GM12878 (cell line): ENCODE data around the gene TAF4. TPM values are rescaled to one million over a fixed set of nuclear protein-coding genes. Genes with fewer than 3 reads are reported as not detected.

Experiments
- ATAC-seq: fragments of 200-7000 bp; cut with Tn5 transposase; 3 replicates; pipeline ENCODE4 v1.9.1; 2020; ENCODE audit warnings: mild to moderate bottlenecking, moderate library complexity
- BruUV-seq: library from RNA; stranded (reverse); fragments of 400-500 nt; replicated peaks from 2 replicates; lab custom pipeline; 2021; lab: Mats Ljungman, UMichigan
- CTCF ChIA-PET: fragments of 300-600 bp; sonication (Branson Sonifier 250); formaldehyde crosslinking; extraction: SDS; loops from one replicate; lab custom pipeline; 2021; ENCODE audit warnings: inconsistent platforms; lab: Yijun Ruan, JAX
- POLR2A ChIA-PET: fragments of 350-600 bp; formaldehyde crosslinking; extraction: SDS; loops from one replicate; lab custom pipeline; 2021; ENCODE audit warnings: inconsistent platforms; lab: Charles Lee
- RAD21 ChIA-PET: fragments of 300-600 bp; sonication (Branson Sonifier 250); formaldehyde crosslinking; loops from one replicate; lab custom pipeline; 2023; ENCODE audit warnings: antibody characterized with exemption; ENCODE audit not compliant: unreplicated experiment; lab: Charles Lee
- SMC1A ChIA-PET: fragments of 300-600 bp; sonication (Branson Sonifier 250); formaldehyde crosslinking; loops from one replicate; lab custom pipeline; 2023; ENCODE audit not compliant: unreplicated experiment, uncharacterized antibody; lab: Charles Lee
- DNase-seq: peaks from one replicate; pipeline ENCODE4 v3.0.0-alpha.2; 2011; ENCODE audit warnings: low read depth, low spot score
- FAIRE-seq: peaks from 3 replicates; lab custom pipeline; 2011; peaks lifted over from hg19 to GRCh38; lab: Jason Lieb, UNC
- H2AFZ ChIP-seq: 2 replicates; pipeline ENCODE4 v1.6.0; 2011; ENCODE audit warnings: low read depth, low read length, control low read depth; ENCODE audit not compliant: control insufficient read depth
- H3K27ac ChIP-seq: 2 replicates; pipeline ENCODE4 v1.5.1; 2011; ENCODE audit warnings: control low read depth; ENCODE audit not compliant: control insufficient read depth, insufficient read depth
- H3K27me3 ChIP-seq, 2 experiments: replicated peaks in 1 of 2; 2 replicates each; pipeline versions ENCODE4 v1.6.0 to v1.6.1; 2011; ENCODE audit warnings: low read length in 1 of 2; ENCODE audit not compliant: control insufficient read depth in 2 of 2, insufficient read depth in 2 of 2
- H3K36me3 ChIP-seq, 2 experiments: 2 replicates each; pipeline ENCODE4 v1.5.1; 2011; ENCODE audit warnings: low read length in 1 of 2; ENCODE audit not compliant: control insufficient read depth in 2 of 2, insufficient read depth in 2 of 2
- H3K4me1 ChIP-seq: 2 replicates; pipeline ENCODE4 v1.6.1; 2011; ENCODE audit warnings: mild to moderate bottlenecking, low read length, moderate library complexity, mixed read lengths; ENCODE audit not compliant: control insufficient read depth, insufficient read depth
- H3K4me2 ChIP-seq: 2 replicates; pipeline ENCODE4 v1.6.0; 2011; ENCODE audit warnings: control low read depth; ENCODE audit not compliant: control insufficient read depth, insufficient read depth
- H3K4me3 ChIP-seq: fragments of 200-600 bp; sonication (generic); 2 replicates; pipeline ENCODE4 v1.5.1; 2016
- H3K79me2 ChIP-seq: 2 replicates; pipeline ENCODE4 v1.6.0; 2011; ENCODE audit warnings: low read length; ENCODE audit not compliant: control insufficient read depth, insufficient read depth
- H3K9ac ChIP-seq: 2 replicates; pipeline ENCODE4 v1.8.0; 2011; ENCODE audit warnings: low read length, control low read depth, mixed read lengths; ENCODE audit not compliant: control insufficient read depth, insufficient read depth
- H3K9me3 ChIP-seq: replicated peaks from 3 replicates; pipeline ENCODE4 v1.5.1; 2011; ENCODE audit warnings: mild to moderate bottlenecking, low read length; ENCODE audit not compliant: control insufficient read depth, insufficient read depth
- H4K20me1 ChIP-seq: 2 replicates; pipeline ENCODE4 v1.6.0; 2011; ENCODE audit not compliant: control insufficient read depth, insufficient read depth
- LARP7 ChIP-seq: fragments of 450-650 bp; IDR thresholded peaks from 2 replicates; pipeline ENCODE4 v1.6.1; 2017; ENCODE audit warnings: mild to moderate bottlenecking
- MEF2B ChIP-seq: fragments of 450-650 bp; IDR thresholded peaks from 2 replicates; pipeline ENCODE4 v1.6.1; 2018; ENCODE audit warnings: mild to moderate bottlenecking, moderate library complexity; ENCODE audit not compliant: partially characterized antibody, poor library complexity, severe bottlenecking
- NR2F1 ChIP-seq: fragments of 450-650 bp; conservative IDR thresholded peaks from 2 replicates; pipeline ENCODE4 v1.6.1; 2017; ENCODE audit warnings: mild to moderate bottlenecking
- PAX8 ChIP-seq: fragments of 450-650 bp; IDR thresholded peaks from 2 replicates; pipeline ENCODE4 v1.6.1; 2017; ENCODE audit warnings: mild to moderate bottlenecking, moderate library complexity
- PML ChIP-seq: IDR thresholded peaks from 2 replicates; pipeline ENCODE4 v1.6.1; 2012; ENCODE audit warnings: low read length, inconsistent platforms
- POLR2AphosphoS5 ChIP-seq: IDR thresholded peaks from 2 replicates; pipeline ENCODE4 v1.6.1; 2011; ENCODE audit warnings: mild to moderate bottlenecking, low read length, inconsistent platforms
- RAD21 ChIP-seq: IDR thresholded peaks from 2 replicates; pipeline ENCODE4 v1.6.1; 2011; ENCODE audit warnings: mild to moderate bottlenecking, low read depth, low read length, moderate library complexity; ENCODE audit not compliant: insufficient read depth
- RB1 ChIP-seq: fragments of 450-650 bp; formaldehyde crosslinking; IDR thresholded peaks from 2 replicates; pipeline ENCODE4 v1.6.1; 2017; ENCODE audit warnings: mild to moderate bottlenecking, borderline replicate concordance
- SREBF2 ChIP-seq: IDR thresholded peaks from 2 replicates; pipeline ENCODE4 v1.6.1; 2012; ENCODE audit warnings: mild to moderate bottlenecking, low read length
- YBX1 ChIP-seq: fragments of 450-650 bp; IDR thresholded peaks from 2 replicates; pipeline ENCODE4 v1.6.1; 2016; ENCODE audit warnings: antibody characterized with exemption
- ZZZ3 ChIP-seq: IDR thresholded peaks from 2 replicates; pipeline ENCODE4 v1.6.1; 2011; ENCODE audit warnings: low read depth; ENCODE audit not compliant: control insufficient read depth, insufficient read length
- WGBS: methylation state at CpG from one replicate; pipeline ENCODE4 v1.1.6; 2016; ENCODE audit warnings: low lambda C conversion rate; ENCODE audit not compliant: insufficient replicate concordance, insufficient coverage; ENCODE audit errors: missing lambda C conversion rate; 5-methylcytosine and 5-hydroxymethylcytosine counted together
- in situ Hi-C: fragments of 300-500 bp; cut with MboI; formaldehyde crosslinking; loops from 9 replicates; pipeline ENCODE4 v1.14.3; 2018; ENCODE audit warnings: mixed read lengths
- intact Hi-C: fragments of 100-400 bp; cut with micrococcal nuclease; formaldehyde crosslinking; loops from one replicate; pipeline ENCODE4 v1.14.2; 2022; ENCODE audit not compliant: unreplicated experiment
- polyA plus RNA-seq, 11 experiments: library from polyadenylated mRNA; depleted of rRNA in 4 of 11; unstranded in 6 of 11; stranded (reverse) in 5 of 11; fragments of >200 nt; fragmentation: Nextera tagmentation in 4 of 11; fragmentation: Illumina TruSeq in 1 of 11; extraction: Ambion mirVana in 4 of 11; extraction: Trizol in 1 of 11; gene quantifications; 1 replicate in 1 of 11; 2 replicates in 10 of 11; pipeline versions ENCODE4 v1.2.1 to v1.2.3, GENCODE V29; 2011 to 2016; ENCODE audit warnings: inconsistent platforms in 2 of 11, missing spikeins in 2 of 11, low read depth in 1 of 11
- total RNA-seq, 4 experiments: library from RNA; depleted of rRNA in 3 of 4; stranded (reverse); fragments of >200 nt in 3 of 4; fragmentation: Illumina TruSeq in 1 of 4; extraction: Trizol in 1 of 4; gene quantifications; 2 replicates each; pipeline versions ENCODE4 v1.2.1 to v1.2.3, GENCODE V29; 2013 to 2021
- TF ChIP-seq, protein P1 (sequence below): fragments of 450-650 bp; IDR thresholded peaks from 2 replicates; pipeline ENCODE4 v1.6.1; 2016; ENCODE audit warnings: mild to moderate bottlenecking
- TF ChIP-seq, protein P2 (sequence below): IDR thresholded peaks from 2 replicates; pipeline ENCODE4 v1.6.1; 2012; ENCODE audit warnings: low read depth, low read length, improper control_type of control experiment

TAF4 gene
- total and polyA plus RNA-seq, 10 of the 15 experiments (the other 5 are each of a cell fraction or from before 2014, with no cell fraction given): 0.39 to 16.9 (median 3.4) TPM

DNA sequence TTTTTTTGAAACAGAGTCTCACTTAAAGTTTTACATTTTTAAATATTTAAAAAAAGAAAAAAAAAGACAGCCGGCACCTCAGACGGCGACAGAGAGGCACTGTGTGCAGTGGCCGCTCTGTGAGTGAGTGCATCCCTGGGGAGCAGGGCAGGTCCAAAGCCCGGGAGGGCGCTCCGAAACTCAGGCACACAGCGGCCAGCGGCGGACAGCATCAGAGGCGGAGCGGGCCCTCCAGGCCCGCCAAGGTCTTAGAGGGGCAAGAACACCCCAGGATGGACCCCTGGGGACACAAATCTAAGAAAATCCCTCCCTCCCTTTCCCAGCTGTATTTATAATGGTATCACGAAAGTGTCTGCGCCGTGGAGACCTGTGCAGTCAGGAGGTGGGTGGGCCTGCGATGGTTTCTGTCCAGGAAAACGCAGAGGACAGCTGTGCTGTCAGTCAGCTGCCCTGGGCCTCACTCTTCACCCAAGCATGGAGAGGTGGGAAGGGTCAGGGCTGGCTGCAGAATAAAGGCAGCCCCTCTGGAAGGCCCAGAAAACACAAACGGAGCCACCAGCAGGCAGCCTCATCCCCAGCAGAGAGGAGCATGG lies 43.8 kb downstream of the TAF4 start:
- no peak overlapping the region for H3K4me2 ChIP-seq
- TF ChIP-seq RAD21 (no peak), MEF2B (no peak), PAX8 (no peak), ZZZ3 (no peak), POLR2AphosphoS5 (no peak), NR2F1 (no peak), SREBF2 (no peak), PML (no peak), RB1 (no peak), YBX1 (no peak), LARP7 (no peak)
- TF ChIP-seq, protein P1, sequence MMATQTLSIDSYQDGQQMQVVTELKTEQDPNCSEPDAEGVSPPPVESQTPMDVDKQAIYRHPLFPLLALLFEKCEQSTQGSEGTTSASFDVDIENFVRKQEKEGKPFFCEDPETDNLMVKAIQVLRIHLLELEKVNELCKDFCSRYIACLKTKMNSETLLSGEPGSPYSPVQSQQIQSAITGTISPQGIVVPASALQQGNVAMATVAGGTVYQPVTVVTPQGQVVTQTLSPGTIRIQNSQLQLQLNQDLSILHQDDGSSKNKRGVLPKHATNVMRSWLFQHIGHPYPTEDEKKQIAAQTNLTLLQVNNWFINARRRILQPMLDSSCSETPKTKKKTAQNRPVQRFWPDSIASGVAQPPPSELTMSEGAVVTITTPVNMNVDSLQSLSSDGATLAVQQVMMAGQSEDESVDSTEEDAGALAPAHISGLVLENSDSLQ: no peak
- TF ChIP-seq, protein P2, sequence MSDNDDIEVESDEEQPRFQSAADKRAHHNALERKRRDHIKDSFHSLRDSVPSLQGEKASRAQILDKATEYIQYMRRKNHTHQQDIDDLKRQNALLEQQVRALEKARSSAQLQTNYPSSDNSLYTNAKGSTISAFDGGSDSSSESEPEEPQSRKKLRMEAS: no peak
- TF ChIP-seq, all 136 proteins: peak for 0
- CTCF ChIA-PET: interaction anchor here (0.7 kb wide), 1 partner anchor 135 kb away, joined by 3 read pairs; no protein-coding TSS in a partner anchor
- no TSS peak for BruUV-seq
- in situ Hi-C loops (loop anchor here (25.0 kb wide), 1 partner anchor 365 kb away; the partner anchor contains the start of gene RPS21), intact Hi-C loops (no loop called here)
- Histone ChIP-seq H3K9me3 (no peaks in the 10 kb centered on the region; the same call in 2 of the 3 replicates), H2AFZ (no peak overlapping the region), H3K9ac (no peak overlapping the region), H3K4me3 (no peak overlapping the region), H3K27ac (no peak overlapping the region), H3K36me3 (no peaks in the 10 kb centered on the region; a peak in 1 of 4 replicates), H4K20me1 (no peaks in the 10 kb centered on the region), H3K4me1 (peaks cover 20% of the 10 kb centered on the region), H3K27me3 (no peaks in the 10 kb centered on the region), H3K79me2 (peaks cover 21% of the 10 kb centered on the region)
- no peak for ATAC-seq
- POLR2A ChIA-PET: interaction anchor here (0.6 to 0.7 kb wide), 3 partner anchors 87 to 226 kb away, joined by 3 read pairs; no protein-coding TSS in a partner anchor
- SMC1A ChIA-PET: interaction anchor here (1.4 kb wide), 1 partner anchor 116 kb away, joined by 3 read pairs; no protein-coding TSS in a partner anchor
- RAD21 ChIA-PET: interaction anchor here (1.7 kb wide), 1 partner anchor 11 kb away, joined by 4 read pairs; no protein-coding TSS in a partner anchor
- 92% methylated on average over 13 of the region's 19 CpGs for WGBS
- no peak for DNase-seq
- no peak for FAIRE-seq
